Neural crest cell (in vitro differentiated cells): Measurements from ENCODE around the gene RNASE2. TPM values are rescaled to one million over a fixed set of nuclear protein-coding genes. Genes with fewer than 3 reads are reported as not detected.

Experiments
- DNase-seq: peaks from one replicate; pipeline ENCODE4 v3.0.0; 2021; ENCODE audit warnings: low read depth, mixed read lengths, low spot score
- H3K27ac Mint-ChIP-seq: one replicate; pipeline ENCODE4 v1.8.0; 2021; ENCODE audit warnings: mild to moderate bottlenecking, mixed read lengths; ENCODE audit not compliant: unreplicated experiment
- H3K27me3 Mint-ChIP-seq: 2 replicates; pipeline ENCODE4 v1.8.0; 2021; ENCODE audit warnings: low read depth, mild to moderate bottlenecking, mixed read lengths
- H3K36me3 Mint-ChIP-seq: 2 replicates; pipeline ENCODE4 v1.8.0; 2021; ENCODE audit warnings: low read depth, mild to moderate bottlenecking, mixed read lengths
- H3K4me1 Mint-ChIP-seq: 2 replicates; pipeline ENCODE4 v1.8.0; 2021; ENCODE audit warnings: mixed read lengths
- H3K4me3 Mint-ChIP-seq: one replicate; pipeline ENCODE4 v1.8.0; 2021; ENCODE audit warnings: mild to moderate bottlenecking, mixed read lengths
- H3K9me3 Mint-ChIP-seq: 2 replicates; pipeline ENCODE4 v1.8.0; 2021; ENCODE audit warnings: mixed read lengths
- total RNA-seq: library from RNA; stranded (reverse); gene quantifications from 2 replicates; pipeline ENCODE4 v1.2.1, GENCODE V29; 2021
- TF ChIP-seq, protein P1 (sequence below): fragments of 200-600 bp; sonication (generic); conservative IDR thresholded peaks from 2 replicates; pipeline ENCODE4 v1.5.0; 2021; ENCODE audit warnings: antibody characterized with exemption, mild to moderate bottlenecking

Gene RNASE2
- total RNA-seq, 1 donor from 2014 or later = not detected

DNA sequence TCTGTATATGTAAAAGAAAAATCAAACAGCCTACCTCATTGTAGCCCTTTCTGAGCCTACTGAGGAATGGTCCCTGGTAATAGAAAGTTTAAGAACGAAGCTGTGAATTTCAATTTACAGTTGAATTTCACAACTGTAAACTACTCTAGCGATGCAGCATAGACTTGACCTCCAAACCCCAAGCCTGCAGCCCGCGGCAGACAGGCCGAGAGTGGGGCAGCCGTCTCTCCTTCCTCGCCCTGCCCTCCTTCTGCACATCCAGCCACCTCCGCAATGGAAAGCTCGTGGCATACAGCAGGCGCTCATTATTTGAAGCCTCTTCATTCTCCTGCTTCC lies 15.3 kb downstream of the RNASE2 start:
- Mint-ChIP-seq H3K36me3 (no peaks in the 10 kb centered on the region), H3K4me1 (peaks cover 17% of the 10 kb centered on the region), H3K4me3 (peak overlapping the region; percentile 99), H3K9me3 (no peaks in the 10 kb centered on the region), H3K27me3 (peaks cover 27% of the 10 kb centered on the region), H3K27ac (peak overlapping the region; percentile 98)
- no peak for DNase-seq
- TF ChIP-seq, protein P1, sequence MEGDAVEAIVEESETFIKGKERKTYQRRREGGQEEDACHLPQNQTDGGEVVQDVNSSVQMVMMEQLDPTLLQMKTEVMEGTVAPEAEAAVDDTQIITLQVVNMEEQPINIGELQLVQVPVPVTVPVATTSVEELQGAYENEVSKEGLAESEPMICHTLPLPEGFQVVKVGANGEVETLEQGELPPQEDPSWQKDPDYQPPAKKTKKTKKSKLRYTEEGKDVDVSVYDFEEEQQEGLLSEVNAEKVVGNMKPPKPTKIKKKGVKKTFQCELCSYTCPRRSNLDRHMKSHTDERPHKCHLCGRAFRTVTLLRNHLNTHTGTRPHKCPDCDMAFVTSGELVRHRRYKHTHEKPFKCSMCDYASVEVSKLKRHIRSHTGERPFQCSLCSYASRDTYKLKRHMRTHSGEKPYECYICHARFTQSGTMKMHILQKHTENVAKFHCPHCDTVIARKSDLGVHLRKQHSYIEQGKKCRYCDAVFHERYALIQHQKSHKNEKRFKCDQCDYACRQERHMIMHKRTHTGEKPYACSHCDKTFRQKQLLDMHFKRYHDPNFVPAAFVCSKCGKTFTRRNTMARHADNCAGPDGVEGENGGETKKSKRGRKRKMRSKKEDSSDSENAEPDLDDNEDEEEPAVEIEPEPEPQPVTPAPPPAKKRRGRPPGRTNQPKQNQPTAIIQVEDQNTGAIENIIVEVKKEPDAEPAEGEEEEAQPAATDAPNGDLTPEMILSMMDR = no peak

DNA sequence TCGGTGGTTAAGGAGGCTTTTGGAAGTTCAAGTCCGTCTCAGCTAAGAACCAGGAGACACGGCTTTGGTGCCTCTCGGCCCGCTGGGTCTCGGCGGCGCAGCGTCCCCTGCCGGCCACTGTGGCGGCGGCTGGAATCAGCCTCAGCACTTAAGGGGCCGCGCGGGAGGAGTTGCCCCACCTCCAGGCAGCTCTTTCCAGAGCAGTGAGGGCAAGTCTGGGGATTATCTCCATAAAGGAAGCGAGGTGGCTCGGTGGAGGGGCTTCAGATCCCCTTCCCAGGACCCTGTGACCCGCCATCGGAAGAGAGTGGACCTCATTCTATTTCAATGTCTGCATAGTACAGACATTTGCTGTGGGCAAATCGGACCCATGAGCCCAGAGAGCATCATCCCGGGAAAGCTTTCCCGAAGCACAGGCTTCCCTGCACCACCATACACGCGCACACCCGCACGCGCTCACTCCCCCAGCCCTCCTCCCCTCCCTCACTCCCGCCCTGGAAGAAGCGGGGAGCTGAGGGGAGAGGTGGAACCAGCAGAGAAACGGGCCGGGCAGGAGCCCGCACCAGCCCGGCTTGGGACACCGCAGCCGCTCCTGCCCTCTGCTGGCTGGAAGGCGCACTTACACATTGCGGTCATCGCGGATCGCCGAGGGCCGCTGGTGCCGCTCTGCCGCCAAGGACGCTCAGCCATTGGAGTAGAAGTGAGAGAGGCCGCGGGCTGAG lies 15.9 kb downstream of the RNASE2 start:
- TF ChIP-seq, protein P1 = peak; percentile 78
- Mint-ChIP-seq H3K4me1 (peaks cover 17% of the 10 kb centered on the region), H3K4me3 (peak overlapping the region; percentile 99), H3K27me3 (peaks cover 26% of the 10 kb centered on the region), H3K9me3 (no peaks in the 10 kb centered on the region), H3K27ac (peak overlapping the region; percentile 98), H3K36me3 (no peaks in the 10 kb centered on the region)
- DNase-seq = peak; percentile 87

DNA sequence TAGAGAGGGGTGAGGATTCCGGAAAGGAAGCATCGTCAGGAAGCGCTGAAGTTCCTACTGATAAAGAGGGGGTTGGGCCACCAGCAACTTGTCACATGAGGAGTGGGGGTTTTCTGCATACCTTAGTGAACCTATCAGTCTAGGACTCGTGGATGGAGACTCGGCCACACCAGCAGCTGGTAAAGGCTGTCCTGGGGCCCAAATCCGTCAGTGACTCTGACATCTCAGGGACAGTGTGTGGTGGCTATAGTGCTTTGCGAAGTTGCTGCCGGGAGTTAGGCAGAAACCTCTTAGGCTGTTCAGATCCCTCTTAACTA lies 16.4 kb downstream of the RNASE2 start:
- Mint-ChIP-seq H3K4me3 (peak overlapping the region; percentile 99), H3K27ac (peak overlapping the region; percentile 86), H3K4me1 (peaks cover 17% of the 10 kb centered on the region)

DNA sequence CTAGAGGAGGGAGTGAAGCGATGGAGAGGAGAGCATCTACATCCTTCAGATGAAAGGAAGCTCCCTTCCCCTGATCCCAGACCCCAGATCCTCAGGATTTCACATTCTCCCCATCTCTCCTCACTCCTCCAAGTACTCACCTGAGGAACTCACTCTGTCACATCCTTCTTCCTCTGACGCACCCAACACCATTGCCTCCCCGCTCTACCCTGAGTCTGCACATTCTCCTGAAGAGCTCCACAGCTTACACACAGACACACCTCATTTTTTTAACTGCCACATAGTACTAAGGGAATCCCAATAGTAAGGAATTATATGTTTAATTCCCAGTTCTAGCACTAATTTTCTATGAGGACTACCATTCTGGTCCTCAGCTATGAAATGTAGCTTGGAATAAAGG lies 18.2 kb downstream of the RNASE2 start:
- Mint-ChIP-seq H3K4me3 (no peak overlapping the region), H3K27ac (no peak overlapping the region), H3K4me1 (peaks cover 17% of the 10 kb centered on the region), H3K36me3 (no peaks in the 10 kb centered on the region), H3K27me3 (peaks cover 8% of the 10 kb centered on the region), H3K9me3 (no peaks in the 10 kb centered on the region)
- no peak for DNase-seq
- TF ChIP-seq, protein P1 = no peak

More for the DNA sequence above, 16.4 kb downstream of the RNASE2 start:
- Mint-ChIP-seq H3K9me3 (no peaks in the 10 kb centered on the region), H3K27me3 (peaks cover 24% of the 10 kb centered on the region), H3K36me3 (no peaks in the 10 kb centered on the region)
- TF ChIP-seq, protein P1 = no peak
- no peak for DNase-seq

DNA sequence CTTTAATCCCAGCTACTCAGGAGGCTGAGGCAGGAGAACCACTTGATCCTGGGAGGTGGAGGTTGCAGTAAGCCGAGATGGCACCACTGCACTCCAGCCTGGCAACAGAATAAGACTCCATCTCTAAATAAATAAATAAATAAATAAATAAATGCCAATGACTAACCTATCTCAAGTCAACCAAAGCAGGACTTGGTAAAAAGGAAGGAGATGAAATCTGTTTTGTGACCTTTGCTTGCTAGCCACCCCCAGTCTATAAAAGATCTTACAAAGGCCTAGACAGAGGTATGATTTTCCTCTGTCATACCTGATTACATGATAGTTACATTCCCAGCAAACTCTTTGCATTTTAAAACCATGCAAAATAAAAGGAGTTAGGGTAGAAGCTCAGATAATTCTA lies 21.0 kb downstream of the RNASE2 start:
- Mint-ChIP-seq H3K27me3 (peaks cover 3% of the 10 kb centered on the region), H3K4me1 (peaks cover 9% of the 10 kb centered on the region), H3K36me3 (no peaks in the 10 kb centered on the region), H3K9me3 (no peaks in the 10 kb centered on the region), H3K27ac (no peak overlapping the region), H3K4me3 (no peak overlapping the region)
- TF ChIP-seq, protein P1 = no peak
- no peak for DNase-seq
